Chondrocyte (in vitro differentiated cells): ENCODE data around the gene NRXN3. TPM values are rescaled to one million over a fixed set of nuclear protein-coding genes. Genes with fewer than 3 reads are reported as not detected.

ENCODE experiments used
- DNase-seq: peaks from one replicate; pipeline ENCODE4 v3.0.0; 2021; ENCODE audit warnings: mixed read lengths, low spot score
- H3K27ac Mint-ChIP-seq: one replicate; pipeline ENCODE4 v1.8.0; 2021; ENCODE audit warnings: mild to moderate bottlenecking, moderate library complexity, mixed read lengths; ENCODE audit not compliant: unreplicated experiment
- H3K27me3 Mint-ChIP-seq: 2 replicates; pipeline ENCODE4 v1.8.0; 2021; ENCODE audit warnings: low read depth, mixed read lengths
- H3K36me3 Mint-ChIP-seq: 2 replicates; pipeline ENCODE4 v1.8.0; 2021; ENCODE audit warnings: low read depth, mixed read lengths
- H3K4me1 Mint-ChIP-seq: 2 replicates; pipeline ENCODE4 v1.8.0; 2021; ENCODE audit warnings: low read depth, mild to moderate bottlenecking, mixed read lengths
- H3K4me3 Mint-ChIP-seq: one replicate; pipeline ENCODE4 v1.8.0; 2021; ENCODE audit warnings: mild to moderate bottlenecking, moderate library complexity, mixed read lengths; ENCODE audit not compliant: unreplicated experiment
- H3K9me3 Mint-ChIP-seq: 2 replicates; pipeline ENCODE4 v1.8.0; 2021; ENCODE audit warnings: low read depth, mixed read lengths
- CTCF ChIP-seq: fragments of 200-600 bp; sonication (generic); IDR thresholded peaks from 2 replicates; pipeline ENCODE4 v1.5.0; 2021; ENCODE audit warnings: antibody characterized with exemption, mild to moderate bottlenecking, moderate library complexity
- total RNA-seq: library from RNA; stranded (reverse); gene quantifications from 3 replicates; pipeline ENCODE4 v1.2.1, GENCODE V29; 2021

NRXN3 gene
- total RNA-seq, 1 donor from 2014 or later: 7.9 TPM

GRCh38 chr14:79586989-79587598, 1416.9 kb downstream of the NRXN3 start:
- peak overlapping the region; percentile 84 for H3K27ac Mint-ChIP-seq
- peaks cover 4% of the 10 kb centered on the region for H3K36me3 Mint-ChIP-seq
- H3K9me3 Mint-ChIP-seq: peaks cover 13% of the 10 kb centered on the region
- H3K4me3 Mint-ChIP-seq: peak overlapping the region; percentile 7
- no peak for DNase-seq
- TF ChIP-seq CTCF: peak; percentile 38
- H3K27me3 Mint-ChIP-seq: no peaks in the 10 kb centered on the region
- peaks cover 62% of the 10 kb centered on the region for H3K4me1 Mint-ChIP-seq

- H3K4me3 Mint-ChIP-seq: no peak overlapping the region
- H3K27me3 Mint-ChIP-seq: no peaks in the 10 kb centered on the region
- H3K36me3 Mint-ChIP-seq: peaks cover 4% of the 10 kb centered on the region
- H3K9me3 Mint-ChIP-seq: peaks cover 13% of the 10 kb centered on the region
- H3K27ac Mint-ChIP-seq: no peak overlapping the region
- no peak for TF ChIP-seq CTCF
- no peak for DNase-seq
- H3K4me1 Mint-ChIP-seq: peaks cover 57% of the 10 kb centered on the region
Observed at GRCh38 chr14:79587875-79588274, 1417.7 kb downstream of the NRXN3 start.

- Mint-ChIP-seq H3K27ac (peak overlapping the region; percentile 3), H3K4me1 (peaks cover 53% of the 10 kb centered on the region), H3K4me3 (no peak overlapping the region), H3K36me3 (peaks cover 4% of the 10 kb centered on the region), H3K9me3 (peaks cover 13% of the 10 kb centered on the region), H3K27me3 (no peaks in the 10 kb centered on the region)
- no peak for TF ChIP-seq CTCF
- DNase-seq: no peak
Observed at GRCh38 chr14:79588398-79588797, 1418.2 kb downstream of the NRXN3 start.

- peaks cover 36% of the 10 kb centered on the region for H3K4me1 Mint-ChIP-seq
- peak overlapping the region; percentile 38 for H3K27ac Mint-ChIP-seq
- H3K36me3 Mint-ChIP-seq: peaks cover 2% of the 10 kb centered on the region
- no peaks in the 10 kb centered on the region for H3K27me3 Mint-ChIP-seq
- H3K9me3 Mint-ChIP-seq: peaks cover 7% of the 10 kb centered on the region
- TF ChIP-seq CTCF: no peak
- H3K4me3 Mint-ChIP-seq: no peak overlapping the region
- no peak for DNase-seq
Observed at GRCh38 chr14:79596551-79596950, 1426.4 kb downstream of the NRXN3 start.

- H3K4me3 Mint-ChIP-seq: no peak overlapping the region
- H3K4me1 Mint-ChIP-seq: peaks cover 36% of the 10 kb centered on the region
- peaks cover 2% of the 10 kb centered on the region for H3K36me3 Mint-ChIP-seq
- no peak for DNase-seq
- TF ChIP-seq CTCF: no peak
- H3K27me3 Mint-ChIP-seq: no peaks in the 10 kb centered on the region
- H3K27ac Mint-ChIP-seq: no peak overlapping the region
- peaks cover 5% of the 10 kb centered on the region for H3K9me3 Mint-ChIP-seq
Observed at GRCh38 chr14:79597566-79597965, 1427.4 kb downstream of the NRXN3 start.
